Umbilical cord (tissue), 2 donors: ENCODE measurements around the gene TKFC. TPM values are rescaled to one million over a fixed set of nuclear protein-coding genes. Genes with fewer than 3 reads are reported as not detected.

Source experiments
- DNase-seq: peaks from one replicate; pipeline ENCODE4 v3.0.0-alpha.2; 2015; ENCODE audit warnings: low spot score
- total RNA-seq: library from RNA; depleted of rRNA; stranded (reverse); fragments of >200 nt; gene quantifications from one replicate; pipeline ENCODE4 v1.2.3, GENCODE V29; 2014; ENCODE audit warnings: low replicate concordance; ENCODE audit not compliant: insufficient read depth

Gene TKFC
- total RNA-seq, 1 donor from 2014 or later = 22.4 TPM

- DNase-seq = no peak
Observed at GRCh38 chr11:61345954-61346843, 13.2 kb downstream of the TKFC start.

DNA sequence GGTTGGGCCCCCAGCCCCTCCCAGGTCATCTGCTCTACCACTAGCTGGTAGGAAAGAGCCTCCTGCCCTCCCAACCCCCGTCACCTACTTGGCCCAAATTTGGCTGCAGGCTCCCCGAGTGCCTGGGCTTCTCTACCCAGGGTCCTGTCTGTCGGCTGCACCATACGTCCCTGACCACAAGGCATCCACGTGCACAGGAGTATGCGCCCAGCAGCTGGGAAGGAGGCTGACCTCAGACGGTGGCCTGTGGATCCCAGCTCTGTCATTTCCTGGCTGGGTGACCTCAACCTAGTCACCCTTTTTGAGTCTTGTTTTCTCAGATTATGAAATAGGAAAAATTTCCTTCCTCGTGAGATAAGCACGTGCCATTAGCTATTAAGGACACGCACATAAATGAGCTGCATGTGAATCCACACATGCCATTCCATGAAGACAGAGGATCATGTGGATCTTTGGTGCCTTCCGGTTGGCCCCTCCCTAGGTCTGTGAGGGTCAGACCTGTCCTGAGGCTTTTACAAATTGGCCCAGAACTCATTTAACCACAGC lies 15.0 kb downstream of the TKFC start:
- DNase-seq = no peak

GRCh38 chr11:61349189-61349751 lies 16.2 kb downstream of the TKFC start:
- DNase-seq = no peak

DNA sequence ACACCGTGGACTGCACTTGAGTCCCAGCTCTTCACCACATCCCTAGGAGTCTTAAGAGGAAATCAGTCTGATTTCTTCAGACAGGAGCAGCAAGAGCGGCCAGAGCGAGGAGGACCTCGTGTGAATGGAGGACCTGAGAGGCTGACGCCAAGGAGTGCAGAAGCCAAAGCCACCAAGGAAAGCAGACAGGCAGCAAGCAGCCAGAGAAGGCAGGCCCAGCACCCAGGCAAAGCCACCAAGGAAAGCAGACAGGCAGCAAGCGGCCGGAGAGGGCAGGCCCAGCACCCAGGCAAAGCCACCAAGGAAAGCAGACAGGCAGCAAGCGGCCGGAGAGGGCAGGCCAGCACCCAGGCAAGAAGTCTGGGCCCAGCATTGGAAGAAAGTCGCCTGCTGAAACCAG lies 16.9 kb downstream of the TKFC start:
- no peak for DNase-seq

DNA sequence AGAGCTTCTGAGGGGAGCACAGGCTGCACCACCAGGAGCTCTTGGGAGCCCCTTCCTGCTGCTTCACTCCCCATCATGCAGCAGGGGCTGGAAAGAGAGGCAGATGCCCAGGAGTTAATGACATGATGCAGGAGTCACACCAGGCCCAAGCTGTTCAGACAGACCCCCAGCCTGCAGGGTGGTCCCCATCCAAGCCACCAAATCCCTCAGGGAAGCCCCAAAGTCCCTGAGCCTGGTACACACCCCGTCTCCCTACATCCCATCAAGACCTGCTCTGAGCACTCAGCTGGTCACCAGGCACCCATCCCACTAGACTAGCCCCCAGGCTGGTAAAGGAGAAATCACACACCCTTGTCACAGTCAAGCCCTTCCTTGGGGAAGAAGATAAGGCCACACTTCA lies 17.3 kb downstream of the TKFC start:
- DNase-seq = no peak

DNA sequence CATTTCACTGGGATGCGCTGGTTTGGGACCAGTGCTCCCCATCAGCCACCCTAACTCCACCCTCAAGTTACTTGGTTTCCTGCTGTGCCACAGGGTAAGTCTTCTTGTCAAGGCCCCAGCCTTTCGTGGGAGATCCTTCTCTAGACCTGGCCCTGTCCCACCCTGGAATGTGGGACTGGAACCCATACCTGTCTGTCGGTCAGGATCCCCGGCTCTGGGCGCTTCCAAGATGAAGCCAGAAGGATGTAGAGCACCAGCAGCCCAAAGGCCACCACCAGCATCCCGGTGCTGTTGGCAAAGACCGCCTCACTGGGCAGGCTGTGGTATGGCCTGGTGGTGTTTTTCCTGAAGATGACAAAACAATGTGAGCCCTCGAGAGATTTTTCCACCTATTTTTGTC lies 17.8 kb downstream of the TKFC start:
- DNase-seq = no peak

- DNase-seq = no peak
Observed at GRCh38 chr11:61352038-61352437, 19.0 kb downstream of the TKFC start.

DNA sequence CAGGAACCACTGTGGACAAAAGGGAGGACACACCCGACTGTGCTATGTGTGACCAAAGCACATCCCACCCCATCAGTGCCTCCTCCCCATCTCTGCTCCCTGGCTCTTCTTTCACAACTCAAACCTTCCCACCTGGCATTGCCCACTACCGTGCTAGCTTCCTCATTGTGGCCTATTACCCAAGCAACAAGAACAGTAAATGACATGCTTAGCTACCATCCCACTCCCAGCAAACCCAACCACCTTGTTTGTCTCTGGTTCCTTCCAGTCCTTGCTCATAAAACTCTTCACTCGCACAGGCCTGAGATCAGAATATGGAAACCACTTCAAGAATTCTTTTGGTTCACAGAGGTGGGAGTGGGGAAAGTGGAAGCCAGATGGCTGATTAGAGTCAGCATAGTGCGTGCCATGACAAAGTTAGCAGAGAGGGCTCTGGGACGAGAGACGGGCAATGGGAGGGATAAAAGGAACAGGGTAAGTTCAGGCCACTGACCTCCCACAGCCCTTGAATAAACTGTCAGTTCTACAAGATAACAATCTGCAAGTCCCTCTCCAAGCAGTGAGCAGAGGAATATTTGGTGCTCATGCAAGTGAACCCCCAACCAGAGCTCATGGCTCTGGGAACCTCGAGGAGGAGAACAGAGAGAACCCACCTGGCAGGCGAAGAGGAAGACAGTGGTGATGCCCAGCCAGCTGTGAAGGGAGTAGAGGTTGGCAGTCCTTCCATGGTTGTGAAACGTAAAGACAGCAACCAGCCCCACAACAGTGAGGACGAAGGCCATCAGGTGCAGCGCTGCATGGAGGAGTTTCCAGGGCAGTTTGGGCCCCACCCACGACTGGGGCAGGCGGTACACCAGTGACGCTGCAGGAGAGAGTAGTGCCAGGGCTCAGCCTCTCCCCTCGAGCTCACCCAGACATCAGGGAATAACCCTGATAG lies 20.4 kb downstream of the TKFC start:
- no peak for DNase-seq

DNA sequence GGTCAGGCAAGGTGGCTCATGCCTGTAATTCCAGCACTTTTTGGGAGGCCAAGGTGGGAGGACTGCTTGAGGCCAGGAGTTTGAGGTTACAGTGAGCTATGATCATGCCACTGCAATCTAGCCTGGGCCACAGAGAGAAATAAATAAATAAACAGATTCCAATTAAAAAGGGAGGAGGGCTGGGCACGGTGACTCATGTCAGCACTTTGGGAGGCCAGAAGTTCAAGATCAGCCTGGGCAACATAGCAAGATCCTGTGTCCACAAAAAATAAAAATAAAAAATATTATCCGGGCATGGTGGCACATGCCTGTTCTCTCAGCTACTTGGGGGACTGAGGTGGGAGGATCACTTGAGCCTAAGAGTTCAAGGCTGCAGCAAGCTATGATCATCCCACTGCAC lies 21.2 kb downstream of the TKFC start:
- DNase-seq = no peak

- DNase-seq = no peak
Observed at GRCh38 chr11:61356706-61357105, 23.7 kb downstream of the TKFC start.

- DNase-seq = peak; percentile 28
Observed at GRCh38 chr11:61357233-61357893, 24.3 kb downstream of the TKFC start.

DNA sequence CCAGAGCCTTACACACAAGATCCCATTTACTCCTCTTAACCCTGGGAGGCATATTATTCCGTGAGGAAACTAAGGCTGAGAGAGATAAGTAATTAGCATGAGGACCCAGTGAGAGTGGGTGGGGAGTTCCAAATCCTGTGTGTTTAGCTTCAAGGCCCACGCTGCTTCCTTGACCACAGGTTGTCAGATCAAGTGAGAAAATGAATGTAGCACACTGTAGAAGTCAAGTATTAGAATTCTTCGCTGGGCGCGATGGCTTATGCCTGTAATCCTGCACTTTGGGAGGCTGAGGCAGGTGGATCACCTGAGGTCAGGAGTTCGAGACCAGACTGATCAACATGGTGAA lies 24.8 kb downstream of the TKFC start:
- no peak for DNase-seq

- no peak for DNase-seq
Observed at GRCh38 chr11:61358566-61358965, 25.5 kb downstream of the TKFC start.

DNA sequence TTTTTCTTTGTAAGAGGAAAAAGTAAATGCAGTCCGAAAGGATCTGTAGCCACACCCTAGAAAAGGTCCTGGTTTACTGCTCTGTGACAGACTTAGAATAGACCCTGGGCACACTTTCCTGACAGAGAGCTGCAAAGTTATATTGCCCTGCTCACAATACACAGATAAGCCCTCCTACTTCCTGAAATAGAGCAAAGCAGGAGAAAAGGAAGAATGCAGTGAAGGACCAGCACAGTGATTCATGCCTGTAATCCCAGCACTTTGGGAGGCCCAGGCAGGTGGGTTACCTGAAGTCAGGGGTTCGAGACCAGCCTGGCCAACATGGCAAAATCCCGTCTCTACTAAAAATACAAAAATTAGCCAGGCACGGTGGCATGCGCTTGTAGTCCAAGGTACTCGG lies 26.5 kb downstream of the TKFC start:
- DNase-seq = no peak

DNA sequence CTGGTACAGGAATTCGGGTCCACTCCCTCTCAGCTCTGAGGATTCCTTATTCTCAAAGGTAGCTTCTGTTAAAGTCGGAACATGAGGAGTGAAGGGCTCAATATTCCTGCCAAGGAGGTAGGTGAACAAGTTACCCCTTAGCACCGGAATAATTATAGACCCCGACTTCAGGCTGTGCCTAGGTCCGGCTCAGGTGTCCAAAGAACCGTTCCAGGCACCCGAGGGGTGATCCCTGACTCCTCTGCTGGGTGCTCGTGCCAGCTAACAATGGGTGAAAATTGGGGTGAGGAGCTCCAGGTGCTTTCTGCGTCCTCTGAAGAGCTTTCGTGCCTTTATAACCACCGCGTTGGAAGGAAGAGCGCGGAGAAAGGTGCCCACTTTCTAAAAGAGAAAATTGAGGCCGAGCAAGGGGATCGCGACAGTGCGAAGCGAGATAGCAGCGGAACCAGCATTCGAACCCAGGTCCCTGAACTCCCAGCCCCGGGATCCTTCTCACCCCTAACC lies 28.3 kb downstream of the TKFC start:
- no peak for DNase-seq

- DNase-seq = peak; percentile 97
Observed at GRCh38 chr11:61361741-61362541, 28.9 kb downstream of the TKFC start, which contains the start of the genes CYB561A3 and TMEM138. TSS of gene CYB561A3 (minus strand) at chr11:61361882. CDS start at chr11:61356713, 5,169 bp downstream. TSS of gene TMEM138 (plus strand) at chr11:61362374. CDS start at chr11:61364391, 2,017 bp downstream.

- DNase-seq = no peak
Observed at GRCh38 chr11:61362542-61362875, 29.5 kb downstream of the TKFC start.

DNA sequence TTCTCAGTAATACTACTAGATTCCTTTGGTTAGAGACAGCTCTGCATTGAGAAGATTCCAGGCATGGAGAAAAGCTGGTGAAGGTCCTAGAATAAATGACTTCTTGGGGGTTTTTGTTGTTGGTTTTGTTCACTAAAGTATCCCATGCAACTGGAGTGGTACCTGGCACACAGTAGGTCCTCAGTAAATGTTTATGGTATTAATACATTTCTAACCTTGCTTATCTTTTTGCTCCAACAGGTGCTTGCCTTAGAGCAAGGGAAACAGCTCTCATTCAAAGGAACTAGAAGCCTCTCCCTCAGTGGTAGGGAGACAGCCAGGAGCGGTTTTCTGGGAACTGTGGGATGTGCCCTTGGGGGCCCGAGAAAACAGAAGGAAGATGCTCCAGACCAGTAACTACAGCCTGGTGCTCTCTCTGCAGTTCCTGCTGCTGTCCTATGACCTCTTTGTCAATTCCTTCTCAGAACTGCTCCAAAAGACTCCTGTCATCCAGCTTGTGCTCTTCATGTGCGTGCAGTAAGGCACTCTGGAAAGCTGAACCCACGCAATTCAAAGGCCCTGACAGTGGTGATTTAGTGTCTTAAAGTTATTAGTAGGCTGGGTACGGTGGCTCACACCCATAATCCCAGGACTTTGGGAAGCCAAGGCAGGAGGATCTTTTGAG lies 31.1 kb downstream of the TKFC start:
- no peak for DNase-seq

- DNase-seq = no peak
Observed at GRCh38 chr11:61367406-61367805, 34.4 kb downstream of the TKFC start.

- DNase-seq = no peak
Observed at GRCh38 chr11:61368646-61369045, 35.6 kb downstream of the TKFC start.
